ENCODE measurements around the gene LRMDA. TPM values are rescaled to one million over a fixed set of nuclear protein-coding genes. Genes with fewer than 3 reads are reported as not detected.

LRMDA gene
- polyA plus RNA-seq, 2 of the 4 experiments (the other 2 are of a cell fraction): 4.6 to 5.2 TPM

DNA sequence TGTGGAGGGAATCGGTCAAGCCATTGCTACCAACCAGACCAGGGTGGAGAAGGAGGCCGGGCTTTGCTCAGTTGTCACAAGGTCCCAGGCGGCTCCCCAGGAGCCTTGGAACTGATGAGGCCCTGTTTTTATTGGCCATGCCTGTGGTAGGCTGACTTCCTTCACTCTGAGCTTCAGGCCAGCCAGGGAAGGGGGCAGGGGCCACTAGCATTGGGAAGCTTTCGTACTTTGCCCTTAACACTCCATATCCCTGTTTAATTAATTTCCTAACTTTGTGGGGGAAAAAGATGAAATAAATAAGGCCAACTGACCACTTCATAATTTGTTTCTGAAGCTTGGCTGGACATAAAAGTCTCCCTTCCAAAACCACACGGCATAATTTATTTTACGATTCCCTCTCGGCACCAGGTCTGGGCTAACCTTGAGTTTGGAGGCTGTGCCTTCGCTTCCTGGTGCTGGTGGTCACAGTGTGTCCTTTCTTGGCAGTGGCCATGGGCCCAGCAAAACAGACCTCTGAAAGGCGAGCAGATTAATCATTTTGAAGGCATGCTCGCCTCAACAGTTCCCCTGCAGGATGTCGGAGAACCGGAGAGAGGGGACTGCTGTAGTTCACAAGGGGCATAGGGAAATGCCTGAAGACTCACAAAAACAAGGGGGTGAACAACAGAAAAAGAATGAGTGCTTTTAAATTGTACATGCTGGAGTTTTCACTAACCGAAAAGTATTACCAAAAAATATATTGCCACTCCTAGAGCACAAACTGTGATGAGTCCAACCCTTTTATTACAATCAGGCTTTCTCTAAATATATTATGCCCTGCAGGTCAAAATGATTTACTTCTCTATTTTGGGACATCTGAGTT lies 966.0 kb downstream of the LRMDA start:
- no peak for DNase-seq (ENCODE audit: low read depth in 1 of 2, low spot score in 1 of 2)
- 67% methylated on average over 13 of the region's 13 CpGs for WGBS (ENCODE audit: missing lambda C conversion rate)
- ATAC-seq: no peak
- Histone ChIP-seq H3K4me1 (no peaks in the 10 kb centered on the region), H3K4me2 (no peak overlapping the region), H3K4me3 (no peak overlapping the region), H3K27ac (no peak overlapping the region), H3K9me3 (no peaks in the 10 kb centered on the region)
- FAIRE-seq: no peak
- ChIA-PET POLR2A (no interaction called here), CTCF (no interaction called here)
- TF ChIP-seq BHLHE40 (IDR thresholded peaks at IDR 0.05; ENCODE audit: low read depth, low read length) (no peak), RAD21 (conservative IDR thresholded peaks at IDR 0.05 in 1 of 2, IDR thresholded peaks at IDR 0.05 in 1 of 2) (no peak), FOSB (CRISPR knock-in tag; IDR thresholded peaks at IDR 0.05) (no peak), MYC (IDR thresholded peaks at IDR 0.05; ENCODE audit: borderline replicate concordance, low read length) (no peak), TFCP2L1 (CRISPR knock-in tag; IDR thresholded peaks at IDR 0.05) (no peak), NR3C1 (IDR thresholded peaks at IDR 0.05) (no peak), SMC3 (IDR thresholded peaks at IDR 0.05) (no peak), RNF2 (IDR thresholded peaks at IDR 0.05; ENCODE audit: borderline replicate concordance, low read depth) (no peak), HOXB13 (CRISPR knock-in tag; IDR thresholded peaks at IDR 0.05; ENCODE audit: low read depth) (no peak)
- TF ChIP-seq, protein P1, sequence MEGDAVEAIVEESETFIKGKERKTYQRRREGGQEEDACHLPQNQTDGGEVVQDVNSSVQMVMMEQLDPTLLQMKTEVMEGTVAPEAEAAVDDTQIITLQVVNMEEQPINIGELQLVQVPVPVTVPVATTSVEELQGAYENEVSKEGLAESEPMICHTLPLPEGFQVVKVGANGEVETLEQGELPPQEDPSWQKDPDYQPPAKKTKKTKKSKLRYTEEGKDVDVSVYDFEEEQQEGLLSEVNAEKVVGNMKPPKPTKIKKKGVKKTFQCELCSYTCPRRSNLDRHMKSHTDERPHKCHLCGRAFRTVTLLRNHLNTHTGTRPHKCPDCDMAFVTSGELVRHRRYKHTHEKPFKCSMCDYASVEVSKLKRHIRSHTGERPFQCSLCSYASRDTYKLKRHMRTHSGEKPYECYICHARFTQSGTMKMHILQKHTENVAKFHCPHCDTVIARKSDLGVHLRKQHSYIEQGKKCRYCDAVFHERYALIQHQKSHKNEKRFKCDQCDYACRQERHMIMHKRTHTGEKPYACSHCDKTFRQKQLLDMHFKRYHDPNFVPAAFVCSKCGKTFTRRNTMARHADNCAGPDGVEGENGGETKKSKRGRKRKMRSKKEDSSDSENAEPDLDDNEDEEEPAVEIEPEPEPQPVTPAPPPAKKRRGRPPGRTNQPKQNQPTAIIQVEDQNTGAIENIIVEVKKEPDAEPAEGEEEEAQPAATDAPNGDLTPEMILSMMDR (IDR thresholded peaks at IDR 0.05): no peak
- TF ChIP-seq, protein P2, sequence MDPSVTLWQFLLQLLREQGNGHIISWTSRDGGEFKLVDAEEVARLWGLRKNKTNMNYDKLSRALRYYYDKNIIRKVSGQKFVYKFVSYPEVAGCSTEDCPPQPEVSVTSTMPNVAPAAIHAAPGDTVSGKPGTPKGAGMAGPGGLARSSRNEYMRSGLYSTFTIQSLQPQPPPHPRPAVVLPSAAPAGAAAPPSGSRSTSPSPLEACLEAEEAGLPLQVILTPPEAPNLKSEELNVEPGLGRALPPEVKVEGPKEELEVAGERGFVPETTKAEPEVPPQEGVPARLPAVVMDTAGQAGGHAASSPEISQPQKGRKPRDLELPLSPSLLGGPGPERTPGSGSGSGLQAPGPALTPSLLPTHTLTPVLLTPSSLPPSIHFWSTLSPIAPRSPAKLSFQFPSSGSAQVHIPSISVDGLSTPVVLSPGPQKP (IDR thresholded peaks at IDR 0.05; ENCODE audit: low read depth, low read length): no peak
- TF ChIP-seq, protein P3, sequence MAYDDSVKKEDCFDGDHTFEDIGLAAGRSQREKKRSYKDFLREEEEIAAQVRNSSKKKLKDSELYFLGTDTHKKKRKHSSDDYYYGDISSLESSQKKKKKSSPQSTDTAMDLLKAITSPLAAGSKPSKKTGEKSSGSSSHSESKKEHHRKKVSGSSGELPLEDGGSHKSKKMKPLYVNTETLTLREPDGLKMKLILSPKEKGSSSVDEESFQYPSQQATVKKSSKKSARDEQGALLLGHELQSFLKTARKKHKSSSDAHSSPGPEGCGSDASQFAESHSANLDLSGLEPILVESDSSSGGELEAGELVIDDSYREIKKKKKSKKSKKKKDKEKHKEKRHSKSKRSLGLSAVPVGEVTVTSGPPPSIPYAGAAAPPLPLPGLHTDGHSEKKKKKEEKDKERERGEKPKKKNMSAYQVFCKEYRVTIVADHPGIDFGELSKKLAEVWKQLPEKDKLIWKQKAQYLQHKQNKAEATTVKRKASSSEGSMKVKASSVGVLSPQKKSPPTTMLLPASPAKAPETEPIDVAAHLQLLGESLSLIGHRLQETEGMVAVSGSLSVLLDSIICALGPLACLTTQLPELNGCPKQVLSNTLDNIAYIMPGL (CRISPR knock-in tag; IDR thresholded peaks at IDR 0.05; ENCODE audit: borderline replicate concordance): no peak

- 40% methylated on average over 6 of the region's 6 CpGs for WGBS (ENCODE audit: missing lambda C conversion rate)
Observed at GRCh38 chr10:76398043-76398710, 966.8 kb downstream of the LRMDA start.

More at GRCh38 chr10:76398043-76398710, 966.8 kb downstream of the LRMDA start:
- ChIA-PET POLR2A (no interaction called here), CTCF (no interaction called here)
- Histone ChIP-seq H3K9me3 (no peaks in the 10 kb centered on the region), H3K4me2 (no peak overlapping the region), H3K4me1 (no peaks in the 10 kb centered on the region), H3K27ac (no peak overlapping the region), H3K4me3 (no peak overlapping the region)
- no peak for TF ChIP-seq SMC3 (IDR thresholded peaks at IDR 0.05)
- no peak for TF ChIP-seq RNF2 (IDR thresholded peaks at IDR 0.05; ENCODE audit: borderline replicate concordance, low read depth)
- TF ChIP-seq EP300 (IDR thresholded peaks at IDR 0.05): no peak
- TF ChIP-seq MAZ (IDR thresholded peaks at IDR 0.05; ENCODE audit: borderline replicate concordance, low read depth, low read length): no peak
- TF ChIP-seq ATOH8 (CRISPR knock-in tag; IDR thresholded peaks at IDR 0.05; ENCODE audit: low read depth): no peak
- no peak for TF ChIP-seq RFX5 (IDR thresholded peaks at IDR 0.05)
- no peak for TF ChIP-seq TP53 (CRISPR knock-in tag; IDR thresholded peaks at IDR 0.05)
- TF ChIP-seq ZFP36 (IDR thresholded peaks at IDR 0.05; ENCODE audit: borderline replicate concordance, partially characterized antibody): no peak
- TF ChIP-seq ZNF302 (CRISPR knock-in tag; IDR thresholded peaks at IDR 0.05): no peak
- no peak for TF ChIP-seq NR3C1 (IDR thresholded peaks at IDR 0.05)
- no peak for TF ChIP-seq CHD2 (IDR thresholded peaks at IDR 0.05; ENCODE audit: low read length, partially characterized antibody)
- no peak for TF ChIP-seq HOXA7 (CRISPR knock-in tag; IDR thresholded peaks at IDR 0.05)
- FAIRE-seq (no peak), DNase-seq (ENCODE audit: low read depth in 1 of 2, low spot score in 1 of 2) (no peak), ATAC-seq (no peak)

All from A549 (cell line).